ENCODE data around the gene PSMB2. TPM values are rescaled to one million over a fixed set of nuclear protein-coding genes. Genes with fewer than 3 reads are reported as not detected.

Gene PSMB2
- total RNA-seq, 1 experiment from 2014 or later = 82.6 TPM

DNA sequence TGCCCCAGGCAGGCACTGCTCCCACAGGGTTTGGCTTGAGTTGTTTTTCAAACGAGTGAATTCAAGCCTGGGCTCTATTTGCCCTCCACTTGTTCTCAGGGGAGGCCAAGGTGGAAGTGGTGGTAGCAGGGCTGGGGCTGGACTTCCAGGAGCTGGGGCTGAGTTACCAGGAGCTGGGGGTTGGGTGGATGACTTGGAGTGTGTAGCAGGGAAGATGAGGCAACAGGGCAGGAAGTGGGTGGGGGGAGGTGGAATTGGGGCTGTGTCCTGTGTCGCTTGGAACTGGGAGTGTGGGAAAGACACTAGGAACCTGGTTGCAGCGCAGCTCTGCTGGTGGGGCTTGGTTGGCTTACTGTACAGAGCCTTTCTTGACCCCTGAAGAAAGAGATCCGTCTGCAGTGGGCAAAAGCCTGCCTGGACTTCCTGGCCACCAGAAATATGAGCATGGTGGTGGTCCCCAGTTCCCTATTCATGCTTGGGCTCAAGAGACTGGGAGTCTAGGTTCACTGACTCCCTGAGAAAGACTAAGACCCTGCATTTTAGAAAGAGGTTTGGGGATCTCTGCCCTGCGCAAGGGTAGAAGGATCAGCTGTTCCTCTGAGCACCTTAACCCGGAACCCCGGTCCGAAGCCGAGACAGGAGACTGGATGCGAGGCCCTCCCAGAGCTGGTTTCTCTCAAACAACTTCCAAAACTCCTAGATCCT is 65.1 kb downstream of the PSMB2 start:
- intact Hi-C loops (cut with micrococcal nuclease) = no loop called here
- Mint-ChIP-seq H3K4me3 (ENCODE audit: unreplicated experiment) (no peak overlapping the region), H3K27me3 (ENCODE audit: insufficient read depth, unreplicated experiment) (peaks cover 9% of the 10 kb centered on the region), H3K4me1 (ENCODE audit: insufficient read depth, unreplicated experiment) (peaks cover 14% of the 10 kb centered on the region), H3K9me3 (ENCODE audit: unreplicated experiment) (no peaks in the 10 kb centered on the region), H3K27ac (ENCODE audit: low read depth, unreplicated experiment) (no peak overlapping the region), H3K36me3 (ENCODE audit: insufficient read depth, unreplicated experiment) (no peaks in the 10 kb centered on the region)
- TF ChIP-seq, protein P1, sequence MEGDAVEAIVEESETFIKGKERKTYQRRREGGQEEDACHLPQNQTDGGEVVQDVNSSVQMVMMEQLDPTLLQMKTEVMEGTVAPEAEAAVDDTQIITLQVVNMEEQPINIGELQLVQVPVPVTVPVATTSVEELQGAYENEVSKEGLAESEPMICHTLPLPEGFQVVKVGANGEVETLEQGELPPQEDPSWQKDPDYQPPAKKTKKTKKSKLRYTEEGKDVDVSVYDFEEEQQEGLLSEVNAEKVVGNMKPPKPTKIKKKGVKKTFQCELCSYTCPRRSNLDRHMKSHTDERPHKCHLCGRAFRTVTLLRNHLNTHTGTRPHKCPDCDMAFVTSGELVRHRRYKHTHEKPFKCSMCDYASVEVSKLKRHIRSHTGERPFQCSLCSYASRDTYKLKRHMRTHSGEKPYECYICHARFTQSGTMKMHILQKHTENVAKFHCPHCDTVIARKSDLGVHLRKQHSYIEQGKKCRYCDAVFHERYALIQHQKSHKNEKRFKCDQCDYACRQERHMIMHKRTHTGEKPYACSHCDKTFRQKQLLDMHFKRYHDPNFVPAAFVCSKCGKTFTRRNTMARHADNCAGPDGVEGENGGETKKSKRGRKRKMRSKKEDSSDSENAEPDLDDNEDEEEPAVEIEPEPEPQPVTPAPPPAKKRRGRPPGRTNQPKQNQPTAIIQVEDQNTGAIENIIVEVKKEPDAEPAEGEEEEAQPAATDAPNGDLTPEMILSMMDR (IDR thresholded peaks at IDR 0.05; ENCODE audit: unreplicated experiment) = no peak
- no peak for DNase-seq (ENCODE audit: unreplicated experiment)
- ChIA-PET CTCF (no interaction called here), POLR2A (no interaction called here)
- no TSS peak for BruUV-seq (replicated peaks)

DNA sequence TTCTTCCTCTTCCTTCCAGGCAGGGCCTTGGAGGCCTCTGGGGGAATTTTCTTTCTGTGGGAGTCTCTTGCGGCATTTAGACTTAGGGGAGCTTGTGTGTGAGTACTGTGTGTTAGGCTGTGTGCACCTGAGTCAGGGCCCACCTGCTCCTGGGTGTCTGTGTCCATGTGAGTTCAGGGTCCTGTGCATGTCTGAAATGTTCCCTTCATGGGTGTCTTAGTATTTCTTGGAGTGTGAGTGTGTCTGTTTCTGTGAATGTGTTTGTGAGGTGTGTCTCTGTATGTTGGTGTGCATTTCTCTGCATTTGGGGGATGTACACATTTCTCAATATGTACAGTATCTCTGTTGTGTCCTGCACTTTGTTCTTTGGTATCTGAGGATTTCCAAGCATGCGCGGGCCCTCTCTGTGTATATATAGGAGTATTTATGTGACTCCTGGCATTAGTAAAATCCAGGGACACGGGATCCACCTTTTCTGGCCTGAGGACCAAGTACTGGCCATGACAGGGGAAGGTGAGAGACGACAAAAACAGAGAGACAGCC is 65.8 kb downstream of the PSMB2 start:
- TF ChIP-seq, protein P1 (IDR thresholded peaks at IDR 0.05; ENCODE audit: unreplicated experiment) = no peak
- no peaks in the 10 kb centered on the region for H3K36me3 Mint-ChIP-seq (ENCODE audit: insufficient read depth, unreplicated experiment)
- ChIA-PET POLR2A (no interaction called here), CTCF (no interaction called here)
- H3K27ac Mint-ChIP-seq (ENCODE audit: low read depth, unreplicated experiment) = no peak overlapping the region
- no peak overlapping the region for H3K4me3 Mint-ChIP-seq (ENCODE audit: unreplicated experiment)
- H3K9me3 Mint-ChIP-seq (ENCODE audit: unreplicated experiment) = no peaks in the 10 kb centered on the region
- intact Hi-C loops (cut with micrococcal nuclease) = no loop called here
- H3K4me1 Mint-ChIP-seq (ENCODE audit: insufficient read depth, unreplicated experiment) = peaks cover 15% of the 10 kb centered on the region
- BruUV-seq (replicated peaks) = no TSS peak
- peaks cover 9% of the 10 kb centered on the region for H3K27me3 Mint-ChIP-seq (ENCODE audit: insufficient read depth, unreplicated experiment)
- no peak for DNase-seq (ENCODE audit: unreplicated experiment)

DNA sequence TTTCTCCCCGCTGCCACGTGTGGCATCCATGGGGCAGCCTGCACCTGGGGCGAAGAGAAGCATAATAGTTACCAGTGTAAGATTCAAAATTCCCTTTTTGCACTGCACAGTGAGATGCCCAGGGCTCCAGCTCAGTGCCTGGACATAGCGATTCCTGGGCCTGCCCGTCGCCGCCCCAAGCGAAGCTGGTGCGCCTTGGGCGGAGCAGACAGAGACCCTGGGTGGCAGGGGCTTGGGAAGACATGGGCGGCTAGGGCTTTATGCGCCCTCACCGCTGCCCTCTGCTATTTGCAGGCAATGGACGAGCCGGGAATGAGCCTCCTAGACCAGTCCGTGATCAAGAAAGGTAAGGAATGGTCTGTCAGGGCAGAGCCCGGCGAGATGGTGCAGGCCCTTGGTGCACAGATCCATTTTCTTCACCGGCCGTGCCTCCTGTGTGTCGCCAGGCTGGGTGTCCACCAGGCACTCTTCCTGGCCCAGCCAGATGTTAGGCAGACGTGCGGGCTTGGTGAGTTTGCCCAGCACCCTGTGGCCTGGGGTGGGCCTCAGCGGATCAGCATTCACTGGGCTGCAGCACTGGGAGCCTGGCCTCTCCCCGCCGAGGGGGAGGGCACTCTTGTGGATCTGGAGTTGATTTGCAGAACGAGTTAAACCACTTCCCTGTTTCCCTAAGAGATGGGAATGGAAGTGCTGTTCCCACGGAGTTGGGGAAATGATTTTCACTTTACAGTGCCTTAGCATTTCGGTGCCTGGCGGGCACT is 66.5 kb downstream of the PSMB2 start:
- Mint-ChIP-seq H3K4me1 (ENCODE audit: insufficient read depth, unreplicated experiment) (peaks cover 22% of the 10 kb centered on the region), H3K9me3 (ENCODE audit: unreplicated experiment) (no peaks in the 10 kb centered on the region), H3K27me3 (ENCODE audit: insufficient read depth, unreplicated experiment) (peaks cover 9% of the 10 kb centered on the region), H3K36me3 (ENCODE audit: insufficient read depth, unreplicated experiment) (no peaks in the 10 kb centered on the region), H3K4me3 (ENCODE audit: unreplicated experiment) (no peak overlapping the region), H3K27ac (ENCODE audit: low read depth, unreplicated experiment) (no peak overlapping the region)
- DNase-seq (ENCODE audit: unreplicated experiment) = no peak
- CTCF ChIA-PET = no interaction called here
- intact Hi-C loops (cut with micrococcal nuclease) = no loop called here
- POLR2A ChIA-PET = no interaction called here
- BruUV-seq (replicated peaks) = no TSS peak
- TF ChIP-seq, protein P1 (IDR thresholded peaks at IDR 0.05; ENCODE audit: unreplicated experiment) = no peak

DNA sequence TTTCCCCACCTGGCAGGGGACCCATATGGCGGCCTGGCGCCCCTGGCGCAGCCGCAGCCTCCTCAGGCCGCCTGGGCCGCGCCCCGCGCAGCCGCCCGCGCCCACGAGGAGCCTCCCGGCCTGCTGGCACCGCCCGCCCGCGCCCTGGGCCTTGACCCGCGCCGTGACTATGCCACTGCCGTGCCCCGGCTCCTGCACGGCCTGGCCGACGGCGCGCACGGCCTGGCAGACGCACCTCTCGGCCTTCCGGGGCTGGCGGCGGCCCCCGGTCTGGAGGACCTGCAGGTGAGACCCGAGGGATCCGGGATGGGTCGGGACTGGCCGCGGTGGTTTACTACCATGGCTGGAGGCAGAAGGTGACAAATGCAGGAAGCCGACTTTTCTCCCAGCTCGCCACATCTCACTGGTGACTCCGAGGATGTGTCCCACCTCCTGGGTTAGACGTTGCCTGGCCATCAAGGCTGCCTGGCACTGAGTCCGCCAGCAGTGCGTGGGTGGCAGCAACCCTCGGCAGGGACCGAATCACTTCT is 67.1 kb downstream of the PSMB2 start:
- H3K4me3 Mint-ChIP-seq (ENCODE audit: unreplicated experiment) = no peak overlapping the region
- H3K27me3 Mint-ChIP-seq (ENCODE audit: insufficient read depth, unreplicated experiment) = peaks cover 9% of the 10 kb centered on the region
- H3K36me3 Mint-ChIP-seq (ENCODE audit: insufficient read depth, unreplicated experiment) = no peaks in the 10 kb centered on the region
- no peak for DNase-seq (ENCODE audit: unreplicated experiment)
- TF ChIP-seq, protein P1 (IDR thresholded peaks at IDR 0.05; ENCODE audit: unreplicated experiment) = no peak
- intact Hi-C loops (cut with micrococcal nuclease) = no loop called here
- no peaks in the 10 kb centered on the region for H3K9me3 Mint-ChIP-seq (ENCODE audit: unreplicated experiment)
- no TSS peak for BruUV-seq (replicated peaks)
- H3K4me1 Mint-ChIP-seq (ENCODE audit: insufficient read depth, unreplicated experiment) = peaks cover 26% of the 10 kb centered on the region
- ChIA-PET CTCF (interaction anchor here (0.7 kb wide), 1 partner anchor 14 kb away, joined by 3 read pairs; no protein-coding TSS in a partner anchor), POLR2A (interaction anchor here (0.6 kb wide), 1 partner anchor 170 kb away, joined by 3 read pairs; no protein-coding TSS in a partner anchor)
- no peak overlapping the region for H3K27ac Mint-ChIP-seq (ENCODE audit: low read depth, unreplicated experiment)
